ENCODE data around the gene MPPE1. TPM values are rescaled to one million over a fixed set of nuclear protein-coding genes. Genes with fewer than 3 reads are reported as not detected.

The MPPE1 gene
- total RNA-seq, 1 donor from 2014 or later, result 29.4 TPM

DNA sequence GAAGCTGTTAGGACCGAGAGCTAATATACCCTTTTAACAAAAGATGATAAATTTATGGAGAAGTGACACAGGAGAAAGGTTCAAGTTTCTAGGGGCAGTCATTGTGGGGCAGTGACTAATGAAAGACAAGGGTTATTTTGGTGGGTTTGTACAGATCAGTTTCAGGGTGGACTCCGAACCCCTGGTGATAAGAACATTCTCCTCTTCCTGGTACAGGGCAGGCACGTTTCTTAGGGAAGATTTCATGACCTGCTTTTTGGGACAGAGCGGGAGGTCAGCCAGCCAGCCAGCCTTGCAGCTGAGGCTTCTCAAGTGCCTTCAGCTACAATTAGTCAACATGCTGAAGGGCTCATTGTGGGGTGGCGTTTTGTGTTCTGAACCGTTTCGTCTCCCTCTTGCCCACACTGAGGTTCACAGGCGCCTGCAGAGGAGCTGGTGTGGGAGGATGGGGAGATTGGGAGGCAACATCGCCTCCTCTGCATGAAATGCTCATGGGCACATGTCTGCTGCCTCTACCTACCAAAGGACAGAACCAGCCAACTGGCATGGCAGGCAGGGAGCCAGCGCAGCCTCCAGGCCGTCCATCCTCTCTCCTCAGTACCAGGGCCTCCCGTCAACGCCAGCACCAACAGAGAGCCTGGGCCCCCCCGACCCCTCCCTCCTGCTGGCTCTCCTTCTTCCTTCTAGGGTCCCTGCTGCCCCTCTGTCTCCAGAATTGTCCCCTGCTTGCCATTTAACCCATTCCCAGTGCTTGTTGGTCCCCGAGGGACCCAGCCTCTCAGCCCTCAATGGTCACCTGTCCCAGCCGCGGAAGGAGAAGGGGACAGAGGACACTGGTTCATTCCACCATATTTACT lies 47.3 kb downstream of the MPPE1 start:
- DNase-seq (ENCODE audit: low read depth) (no peak), FAIRE-seq (no peak)
- no peaks in the 10 kb centered on the region for H3K79me2 ChIP-seq (ENCODE audit: insufficient read depth, low read length)
- H3K27ac ChIP-seq (ENCODE audit: low read depth, low read length), result peak overlapping the region; percentile 98
- H2AFZ ChIP-seq (ENCODE audit: low read depth, low read length), result no peak overlapping the region
- Mint-ChIP-seq H3K9me3 (ENCODE audit: unreplicated experiment) (no peaks in the 10 kb centered on the region), H3K27ac (ENCODE audit: unreplicated experiment) (peak overlapping the region; percentile 95), H3K27me3 (ENCODE audit: low read depth, unreplicated experiment) (peaks cover 4% of the 10 kb centered on the region), H3K4me1 (ENCODE audit: low read depth, unreplicated experiment) (peaks cover 44% of the 10 kb centered on the region), H3K4me3 (ENCODE audit: unreplicated experiment) (no peak overlapping the region), H3K36me3 (ENCODE audit: low read depth, unreplicated experiment) (no peaks in the 10 kb centered on the region)
- H3K4me2 ChIP-seq (ENCODE audit: low read length), result no peak overlapping the region
- peaks cover 41% of the 10 kb centered on the region for H3K4me1 ChIP-seq (ENCODE audit: insufficient read depth, low read length)
- H3K27me3 ChIP-seq (ENCODE audit: insufficient read depth, low read length), result no peaks in the 10 kb centered on the region
- no peaks in the 10 kb centered on the region for H3K9me3 ChIP-seq (ENCODE audit: insufficient read depth, low read depth, low read length)
- no peak overlapping the region for H3K4me3 ChIP-seq (ENCODE audit: insufficient read depth, low read depth, low read length)
- peak overlapping the region; percentile 45 for H3K9ac ChIP-seq (ENCODE audit: low read length)
- H3K36me3 ChIP-seq (ENCODE audit: insufficient read depth, low read length), result no peaks in the 10 kb centered on the region
- TF ChIP-seq EZH2 (IDR thresholded peaks at IDR 0.05; ENCODE audit: insufficient read depth, low read length), result no peak
- TF ChIP-seq, protein P1, sequence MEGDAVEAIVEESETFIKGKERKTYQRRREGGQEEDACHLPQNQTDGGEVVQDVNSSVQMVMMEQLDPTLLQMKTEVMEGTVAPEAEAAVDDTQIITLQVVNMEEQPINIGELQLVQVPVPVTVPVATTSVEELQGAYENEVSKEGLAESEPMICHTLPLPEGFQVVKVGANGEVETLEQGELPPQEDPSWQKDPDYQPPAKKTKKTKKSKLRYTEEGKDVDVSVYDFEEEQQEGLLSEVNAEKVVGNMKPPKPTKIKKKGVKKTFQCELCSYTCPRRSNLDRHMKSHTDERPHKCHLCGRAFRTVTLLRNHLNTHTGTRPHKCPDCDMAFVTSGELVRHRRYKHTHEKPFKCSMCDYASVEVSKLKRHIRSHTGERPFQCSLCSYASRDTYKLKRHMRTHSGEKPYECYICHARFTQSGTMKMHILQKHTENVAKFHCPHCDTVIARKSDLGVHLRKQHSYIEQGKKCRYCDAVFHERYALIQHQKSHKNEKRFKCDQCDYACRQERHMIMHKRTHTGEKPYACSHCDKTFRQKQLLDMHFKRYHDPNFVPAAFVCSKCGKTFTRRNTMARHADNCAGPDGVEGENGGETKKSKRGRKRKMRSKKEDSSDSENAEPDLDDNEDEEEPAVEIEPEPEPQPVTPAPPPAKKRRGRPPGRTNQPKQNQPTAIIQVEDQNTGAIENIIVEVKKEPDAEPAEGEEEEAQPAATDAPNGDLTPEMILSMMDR (IDR thresholded peaks at IDR 0.05; ENCODE audit: insufficient read depth, low read depth, low read length), result no peak
- H4K20me1 ChIP-seq (ENCODE audit: insufficient read depth, low read length), result no peaks in the 10 kb centered on the region

DNA sequence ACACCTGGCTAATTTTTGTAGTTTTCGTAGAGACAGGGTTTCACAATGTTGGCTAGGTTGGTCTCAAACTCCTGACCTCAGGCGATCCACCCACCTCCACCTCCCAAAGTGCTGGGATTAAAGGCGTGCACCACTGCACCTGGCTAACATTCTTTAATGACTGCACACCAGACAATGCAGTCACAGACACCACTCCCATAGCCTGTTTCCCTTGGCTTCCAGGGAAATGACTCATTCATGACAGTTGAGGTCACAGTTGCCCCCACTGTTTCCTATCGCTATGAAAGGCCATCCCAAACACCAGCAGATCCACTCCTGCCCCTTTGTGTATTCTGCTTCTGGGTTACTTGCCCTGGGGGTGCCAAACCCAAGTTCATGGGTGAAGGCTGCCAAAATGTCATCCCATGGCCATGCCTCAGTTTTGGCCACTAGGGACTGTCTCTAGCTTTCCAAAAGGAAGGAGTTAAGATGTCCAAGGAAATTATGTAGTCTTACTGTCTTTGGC lies 48.2 kb downstream of the MPPE1 start:
- peak overlapping the region; percentile 98 for H3K27ac Mint-ChIP-seq (ENCODE audit: unreplicated experiment)
- peaks cover 47% of the 10 kb centered on the region for H3K4me1 Mint-ChIP-seq (ENCODE audit: low read depth, unreplicated experiment)

More for the DNA sequence above, 48.2 kb downstream of the MPPE1 start:
- FAIRE-seq (peak; percentile 55), DNase-seq (ENCODE audit: low read depth) (peak; percentile 85)
- H3K27me3 Mint-ChIP-seq (ENCODE audit: low read depth, unreplicated experiment), result peaks cover 2% of the 10 kb centered on the region
- Histone ChIP-seq H3K9me3 (ENCODE audit: insufficient read depth, low read depth, low read length) (no peaks in the 10 kb centered on the region), H3K9ac (ENCODE audit: low read length) (peak overlapping the region; percentile 80), H3K4me3 (ENCODE audit: insufficient read depth, low read depth, low read length) (no peak overlapping the region), H3K4me2 (ENCODE audit: low read length) (peak overlapping the region; percentile 55), H3K27me3 (ENCODE audit: insufficient read depth, low read length) (no peaks in the 10 kb centered on the region), H3K79me2 (ENCODE audit: insufficient read depth, low read length) (peaks cover 5% of the 10 kb centered on the region), H4K20me1 (ENCODE audit: insufficient read depth, low read length) (no peaks in the 10 kb centered on the region), H3K4me1 (ENCODE audit: insufficient read depth, low read length) (peaks cover 41% of the 10 kb centered on the region), H3K27ac (ENCODE audit: low read depth, low read length) (peak overlapping the region; percentile 98), H3K36me3 (ENCODE audit: insufficient read depth, low read length) (no peaks in the 10 kb centered on the region), H2AFZ (ENCODE audit: low read depth, low read length) (no peak overlapping the region)
- H3K9me3 Mint-ChIP-seq (ENCODE audit: unreplicated experiment), result no peaks in the 10 kb centered on the region
- TF ChIP-seq EZH2 (IDR thresholded peaks at IDR 0.05; ENCODE audit: insufficient read depth, low read length), result no peak
- TF ChIP-seq, protein P1 (IDR thresholded peaks at IDR 0.05; ENCODE audit: insufficient read depth, low read depth, low read length), result peak; percentile 10
- H3K4me3 Mint-ChIP-seq (ENCODE audit: unreplicated experiment), result no peak overlapping the region
- no peaks in the 10 kb centered on the region for H3K36me3 Mint-ChIP-seq (ENCODE audit: low read depth, unreplicated experiment)

Data from astrocyte (in vitro differentiated cells and primary cell).